Measurements from ENCODE around the gene KRTAP19-1. TPM values are rescaled to one million over a fixed set of nuclear protein-coding genes. Genes with fewer than 3 reads are reported as not detected.

The KRTAP19-1 gene
- total and polyA plus RNA-seq, 2 of the 8 experiments (the other 6 are each of a cell fraction or from before 2014, with no cell fraction given): not detected

- TF ChIP-seq CHD7 (IDR thresholded peaks at IDR 0.05; ENCODE audit: insufficient replicate concordance, low read length) (no peak), TCF12 (IDR thresholded peaks at IDR 0.05; ENCODE audit: low read depth, low read length) (no peak), HDAC2 (IDR thresholded peaks at IDR 0.05; ENCODE audit: borderline replicate concordance in 1 of 2, low read depth in 2 of 2, low read length in 2 of 2) (no peak), CBX5 (IDR thresholded peaks at IDR 0.05; ENCODE audit: low read depth, low read length) (no peak), TBP (IDR thresholded peaks at IDR 0.05; ENCODE audit: low read depth, low read length) (no peak), SP4 (IDR thresholded peaks at IDR 0.05; ENCODE audit: low read length) (no peak), GTF2F1 (IDR thresholded peaks at IDR 0.05; ENCODE audit: borderline replicate concordance, low read depth, low read length) (no peak), SP2 (IDR thresholded peaks at IDR 0.05; ENCODE audit: low read length) (no peak), HDAC6 (IDR thresholded peaks at IDR 0.05; ENCODE audit: low read depth, low read length) (no peak), TAF7 (optimal IDR thresholded peaks at IDR 0.05; ENCODE audit: borderline replicate concordance, low read depth, low read length) (no peak), SIRT6 (IDR thresholded peaks at IDR 0.05; ENCODE audit: low read length) (no peak), RBBP5 (IDR thresholded peaks at IDR 0.05; ENCODE audit: borderline replicate concordance, low read depth, low read length) (no peak)
Observed at GRCh38 chr21:30448514-30448913, 31.7 kb downstream of the KRTAP19-1 start (continued).
